Measurements from ENCODE around the gene LMOD2. TPM values are rescaled to one million over a fixed set of nuclear protein-coding genes. Genes with fewer than 3 reads are reported as not detected.

The LMOD2 gene
- total RNA-seq, 1 donor from 2014 or later = 0.10 TPM

- ATAC-seq = no peak
- DNase-seq (ENCODE audit: low spot score) = no peak
Measured at GRCh38 chr7:123711832-123712293, 56.2 kb downstream of the LMOD2 start.

DNA sequence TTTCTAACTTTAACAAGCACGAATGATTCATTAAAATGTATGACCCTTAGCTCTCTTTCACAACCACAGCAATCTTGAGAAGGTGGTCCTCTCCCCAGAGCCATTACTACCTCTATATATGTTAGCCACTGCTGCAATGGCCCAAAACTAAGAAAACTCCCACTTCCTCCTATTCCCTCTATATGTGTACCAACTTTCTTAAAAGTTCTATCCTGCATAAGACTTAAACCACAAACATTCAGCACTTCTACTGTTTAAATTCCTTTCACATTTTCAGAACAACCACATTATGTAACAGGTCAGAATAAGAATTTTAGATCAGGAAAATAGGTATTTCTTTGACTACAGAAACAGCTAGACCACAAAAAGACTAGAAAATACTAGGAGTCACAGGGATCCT is 57.0 kb downstream of the LMOD2 start:
- DNase-seq (ENCODE audit: low spot score) (no peak), ATAC-seq (no peak)

Other genes with a start within 250 kb of the LMOD2 start
- gene IQUB, start 121.3 kb upstream of the LMOD2 start, total RNA-seq = 0.15 TPM
- 41.3 TPM for gene NDUFA5, start 98.0 kb upstream of the LMOD2 start, total RNA-seq
- not detected for gene ASB15, start 54.0 kb upstream of the LMOD2 start, total RNA-seq
- 19.6 TPM for gene WASL, start 93.1 kb downstream of the LMOD2 start, total RNA-seq
- gene HYAL4, start 189.3 kb downstream of the LMOD2 start, total RNA-seq = not detected